ENCODE measurements around the gene SMIM13.

Gene SMIM13

GRCh38 chr6:11122380-11122779 is 28.7 kb downstream of the SMIM13 start:
- TF ChIP-seq CTCF (IDR thresholded peaks at IDR 0.05; ENCODE audit: low read depth, low read length) = no peak
- H3K4me3 ChIP-seq (ENCODE audit: low read depth, low read length) = no peak overlapping the region

GRCh38 chr6:11123978-11124377 is 30.3 kb downstream of the SMIM13 start:
- no peak overlapping the region for H3K4me3 ChIP-seq (ENCODE audit: low read depth, low read length)
- no peak for TF ChIP-seq CTCF (IDR thresholded peaks at IDR 0.05; ENCODE audit: low read depth, low read length)

GRCh38 chr6:11126876-11127275 is 33.2 kb downstream of the SMIM13 start:
- TF ChIP-seq CTCF (IDR thresholded peaks at IDR 0.05; ENCODE audit: low read depth, low read length) = no peak
- H3K4me3 ChIP-seq (ENCODE audit: low read depth, low read length) = no peak overlapping the region

- no peak for TF ChIP-seq CTCF (IDR thresholded peaks at IDR 0.05; ENCODE audit: low read depth, low read length)
- H3K4me3 ChIP-seq (ENCODE audit: low read depth, low read length) = no peak overlapping the region
Measured at GRCh38 chr6:11128608-11129007, 35.0 kb downstream of the SMIM13 start.

GRCh38 chr6:11129908-11130565 is 36.4 kb downstream of the SMIM13 start:
- TF ChIP-seq CTCF (IDR thresholded peaks at IDR 0.05; ENCODE audit: low read depth, low read length) = no peak
- no peak overlapping the region for H3K4me3 ChIP-seq (ENCODE audit: low read depth, low read length)

GRCh38 chr6:11130605-11131004 is 37.0 kb downstream of the SMIM13 start:
- H3K4me3 ChIP-seq (ENCODE audit: low read depth, low read length) = no peak overlapping the region
- TF ChIP-seq CTCF (IDR thresholded peaks at IDR 0.05; ENCODE audit: low read depth, low read length) = no peak

GRCh38 chr6:11132194-11132888 is 38.7 kb downstream of the SMIM13 start:
- no peak for TF ChIP-seq CTCF (IDR thresholded peaks at IDR 0.05; ENCODE audit: low read depth, low read length)

More at GRCh38 chr6:11132194-11132888, 38.7 kb downstream of the SMIM13 start:
- no peak overlapping the region for H3K4me3 ChIP-seq (ENCODE audit: low read depth, low read length)

Data from WI38 (cell line).